GM11168 (cell line): ENCODE results near the gene PRSS2.

Experiments
- in situ Hi-C: fragments of 300-500 bp; cut with MboI; formaldehyde crosslinking; loops from one replicate; pipeline ENCODE4 v1.12.0; 2022; ENCODE audit warnings: low sequenced_read_pairs; ENCODE audit not compliant: unreplicated experiment

PRSS2 gene

GRCh38 chr7:142782922-142783900 lies 12.4 kb downstream of the PRSS2 start:
- in situ Hi-C loops: no loop called here

- in situ Hi-C loops: no loop called here
Measured at GRCh38 chr7:142784096-142784495, 13.3 kb downstream of the PRSS2 start.

- in situ Hi-C loops: no loop called here
Measured at GRCh38 chr7:142784716-142785115, 13.9 kb downstream of the PRSS2 start.

- in situ Hi-C loops: no loop called here
Measured at GRCh38 chr7:142785841-142786250, 15.1 kb downstream of the PRSS2 start.

GRCh38 chr7:142787034-142787768 lies 16.4 kb downstream of the PRSS2 start:
- in situ Hi-C loops: no loop called here

- in situ Hi-C loops: no loop called here
Measured at GRCh38 chr7:142787783-142788182, 17.0 kb downstream of the PRSS2 start.

GRCh38 chr7:142788303-142789289 lies 17.8 kb downstream of the PRSS2 start:
- in situ Hi-C loops: no loop called here

- in situ Hi-C loops: no loop called here
Measured at GRCh38 chr7:142789441-142789840, 18.7 kb downstream of the PRSS2 start.

- in situ Hi-C loops: no loop called here
Measured at GRCh38 chr7:142790056-142790455, 19.3 kb downstream of the PRSS2 start.

- in situ Hi-C loops: no loop called here
Measured at GRCh38 chr7:142790555-142790954, 19.8 kb downstream of the PRSS2 start.

GRCh38 chr7:142791502-142791901 lies 20.7 kb downstream of the PRSS2 start:
- in situ Hi-C loops: no loop called here

GRCh38 chr7:142792129-142792528 lies 21.4 kb downstream of the PRSS2 start:
- in situ Hi-C loops: no loop called here

GRCh38 chr7:142792593-142792992 lies 21.8 kb downstream of the PRSS2 start:
- in situ Hi-C loops: no loop called here

GRCh38 chr7:142793156-142793555 lies 22.4 kb downstream of the PRSS2 start:
- in situ Hi-C loops: no loop called here

- in situ Hi-C loops: no loop called here
Measured at GRCh38 chr7:142795339-142795863, 24.6 kb downstream of the PRSS2 start.

GRCh38 chr7:142796001-142796500 lies 25.3 kb downstream of the PRSS2 start:
- in situ Hi-C loops: no loop called here

GRCh38 chr7:142796501-142797390 lies 26.0 kb downstream of the PRSS2 start:
- in situ Hi-C loops: no loop called here
